ENCODE data around the gene TPPP.
"Not testable (repeated sequence)": the region's sequence is repeated elsewhere in the genome, so short reads cannot be mapped to it uniquely, and the experiment has no call there.

The TPPP gene

GRCh38 chr5:692529-693041, 567 bp downstream of the TPPP start:
- peak; percentile 8 for DNase-seq (ENCODE audit: low spot score)

GRCh38 chr5:691817-692528, 1.2 kb downstream of the TPPP start:
- DNase-seq (ENCODE audit: low spot score), result no peak

- not testable (repeated sequence) for DNase-seq (ENCODE audit: low spot score)
Observed at GRCh38 chr5:691049-691448, 2.1 kb downstream of the TPPP start.

- DNase-seq (ENCODE audit: low spot score), result not testable (repeated sequence)
Observed at GRCh38 chr5:690293-690692, 2.9 kb downstream of the TPPP start.

- DNase-seq (ENCODE audit: low spot score), result not testable (repeated sequence)
Observed at GRCh38 chr5:688348-689010, 4.7 kb downstream of the TPPP start.

- not testable (repeated sequence) for DNase-seq (ENCODE audit: low spot score)
Observed at GRCh38 chr5:686936-687335, 6.2 kb downstream of the TPPP start.

- not testable (repeated sequence) for DNase-seq (ENCODE audit: low spot score)
Observed at GRCh38 chr5:686172-686523, 7.0 kb downstream of the TPPP start.

- DNase-seq (ENCODE audit: low spot score), result no peak
Observed at GRCh38 chr5:685262-686171, 7.6 kb downstream of the TPPP start.

- no peak for DNase-seq (ENCODE audit: low spot score)
Observed at GRCh38 chr5:684751-685216, 8.4 kb downstream of the TPPP start.

GRCh38 chr5:683551-684481, 9.3 kb downstream of the TPPP start:
- no peak for DNase-seq (ENCODE audit: low spot score)

GRCh38 chr5:682651-683358, 10.3 kb downstream of the TPPP start:
- DNase-seq (ENCODE audit: low spot score), result not testable (repeated sequence)

- not testable (repeated sequence) for DNase-seq (ENCODE audit: low spot score)
Observed at GRCh38 chr5:682216-682615, 10.9 kb downstream of the TPPP start.

GRCh38 chr5:681317-682191, 11.6 kb downstream of the TPPP start:
- DNase-seq (ENCODE audit: low spot score), result not testable (repeated sequence)

- DNase-seq (ENCODE audit: low spot score), result not testable (repeated sequence)
Observed at GRCh38 chr5:680836-681235, 12.3 kb downstream of the TPPP start.

- DNase-seq (ENCODE audit: low spot score), result not testable (repeated sequence)
Observed at GRCh38 chr5:680118-680795, 12.9 kb downstream of the TPPP start.

- not testable (repeated sequence) for DNase-seq (ENCODE audit: low spot score)
Observed at GRCh38 chr5:679166-679895, 13.8 kb downstream of the TPPP start.

- DNase-seq (ENCODE audit: low spot score), result not testable (repeated sequence)
Observed at GRCh38 chr5:678521-678920, 14.6 kb downstream of the TPPP start.
